GM19238 (cell line): ENCODE results near the gene RGS10.

Experiments used
- DNase-seq: peaks from one replicate; pipeline ENCODE4 v3.0.0; 2011; ENCODE audit warnings: low spot score; ENCODE audit not compliant: insufficient read length

Gene RGS10

GRCh38 chr10:119497243-119497642 is 45.3 kb downstream of the RGS10 start:
- DNase-seq: no peak

- DNase-seq: no peak
Measured at GRCh38 chr10:119496273-119496672, 46.2 kb downstream of the RGS10 start.

GRCh38 chr10:119495545-119495944 is 47.0 kb downstream of the RGS10 start:
- DNase-seq: no peak

GRCh38 chr10:119495021-119495505 is 47.5 kb downstream of the RGS10 start:
- no peak for DNase-seq

- DNase-seq: no peak
Measured at GRCh38 chr10:119494236-119495020, 48.1 kb downstream of the RGS10 start.

GRCh38 chr10:119493155-119493554 is 49.4 kb downstream of the RGS10 start:
- no peak for DNase-seq

- no peak for DNase-seq
Measured at GRCh38 chr10:119491966-119492757, 50.4 kb downstream of the RGS10 start.

- DNase-seq: no peak
Measured at GRCh38 chr10:119489991-119490326, 52.6 kb downstream of the RGS10 start.

- no peak for DNase-seq
Measured at GRCh38 chr10:119488675-119489074, 53.8 kb downstream of the RGS10 start.

- no peak for DNase-seq
Measured at GRCh38 chr10:119483839-119484238, 58.7 kb downstream of the RGS10 start.

GRCh38 chr10:119483001-119483400 is 59.5 kb downstream of the RGS10 start:
- no peak for DNase-seq

GRCh38 chr10:119481781-119482426 is 60.6 kb downstream of the RGS10 start:
- DNase-seq: no peak

GRCh38 chr10:119480667-119481066 is 61.9 kb downstream of the RGS10 start:
- no peak for DNase-seq

GRCh38 chr10:119479532-119479931 is 63.0 kb downstream of the RGS10 start:
- DNase-seq: no peak

- no peak for DNase-seq
Measured at GRCh38 chr10:119478811-119479341, 63.6 kb downstream of the RGS10 start.

- no peak for DNase-seq
Measured at GRCh38 chr10:119478111-119478802, 64.3 kb downstream of the RGS10 start.

- no peak for DNase-seq
Measured at GRCh38 chr10:119477444-119477843, 65.1 kb downstream of the RGS10 start.

- DNase-seq: no peak
Measured at GRCh38 chr10:119474606-119475005, 67.9 kb downstream of the RGS10 start.

GRCh38 chr10:119473771-119474170 is 68.7 kb downstream of the RGS10 start:
- no peak for DNase-seq

- no peak for DNase-seq
Measured at GRCh38 chr10:119470920-119471702, 71.4 kb downstream of the RGS10 start.
